ENCODE data around the gene MBD2.
"Not testable (repeated sequence)": the region's sequence is repeated elsewhere in the genome, so short reads cannot be mapped to it uniquely, and the experiment has no call there.

MBD2 gene

DNA sequence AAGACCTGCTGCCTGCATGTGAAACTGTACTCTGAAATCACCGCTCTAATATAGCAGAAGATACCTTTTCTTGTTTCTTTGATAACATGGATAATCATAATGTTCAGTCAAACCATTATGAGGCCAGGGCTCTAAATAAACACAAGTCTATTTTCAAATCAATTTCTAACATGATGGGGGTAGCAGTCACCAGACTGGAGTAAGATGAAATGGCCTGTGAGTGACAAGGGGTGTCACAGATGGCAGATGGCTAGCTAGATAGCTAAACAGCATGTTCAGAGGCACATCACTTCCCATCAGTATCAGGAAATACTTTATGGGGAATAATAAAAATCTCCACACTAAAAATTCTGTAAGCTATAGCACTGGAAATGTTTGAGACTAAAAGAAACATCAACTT is 14.0 kb downstream of the MBD2 start:
- no peak overlapping the region for H3K9ac ChIP-seq (ENCODE audit: low read depth, low read length)
- H3K36me3 ChIP-seq (ENCODE audit: insufficient read depth, low read length) = no peaks in the 10 kb centered on the region
- H3K9me3 ChIP-seq (replicated peaks; ENCODE audit: low read length) = no peaks in the 10 kb centered on the region
- peak overlapping the region; percentile 57 for H3K4me2 ChIP-seq (ENCODE audit: low read length)
- no peaks in the 10 kb centered on the region for H3K27me3 ChIP-seq (ENCODE audit: control insufficient read depth, insufficient read depth, low read length)
- H3K4me1 ChIP-seq (ENCODE audit: control insufficient read depth, insufficient read depth, low read length) = peaks cover 24% of the 10 kb centered on the region
- no peak overlapping the region for H3K4me3 ChIP-seq (ENCODE audit: low read length)

DNA sequence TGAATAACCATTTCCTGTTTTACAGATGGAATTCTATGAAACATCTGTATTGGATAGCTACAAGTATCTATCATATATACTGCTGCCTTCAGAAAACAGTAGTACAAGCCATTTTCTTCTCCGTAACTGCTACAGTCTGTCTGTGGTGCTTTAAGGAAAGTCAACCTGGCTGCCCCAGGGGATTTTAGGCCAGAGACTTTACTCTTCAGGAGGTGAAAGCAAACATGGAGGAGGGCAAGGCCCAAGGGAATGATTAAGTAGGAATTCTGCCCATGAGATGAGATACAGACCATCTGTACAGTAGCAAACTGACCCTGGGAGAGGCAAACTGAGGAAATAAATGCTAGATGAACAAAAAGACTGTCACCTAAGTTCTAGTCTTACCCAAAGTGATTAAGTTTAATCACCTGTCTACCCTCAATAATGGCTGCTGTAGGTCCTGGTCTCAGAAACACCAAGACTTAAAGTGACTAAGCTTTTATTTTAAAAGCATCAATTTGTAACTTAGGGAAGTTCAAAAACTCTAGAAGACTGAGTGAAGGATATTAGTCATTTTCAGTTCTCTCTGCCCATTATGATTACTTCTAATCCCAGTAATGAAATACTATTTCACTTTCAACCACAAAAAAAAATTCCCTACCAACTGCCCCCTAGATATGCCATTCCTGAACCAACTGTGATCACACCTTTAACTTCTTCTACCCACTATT is 14.8 kb downstream of the MBD2 start:
- Histone ChIP-seq H3K4me2 (ENCODE audit: low read length) (peak overlapping the region; percentile 57), H3K9me3 (replicated peaks; ENCODE audit: low read length) (no peaks in the 10 kb centered on the region), H3K4me1 (ENCODE audit: control insufficient read depth, insufficient read depth, low read length) (peaks cover 24% of the 10 kb centered on the region), H3K9ac (ENCODE audit: low read depth, low read length) (no peak overlapping the region), H3K36me3 (ENCODE audit: insufficient read depth, low read length) (peaks cover 3% of the 10 kb centered on the region), H3K27me3 (ENCODE audit: control insufficient read depth, insufficient read depth, low read length) (no peaks in the 10 kb centered on the region), H3K4me3 (ENCODE audit: low read length) (no peak overlapping the region)

DNA sequence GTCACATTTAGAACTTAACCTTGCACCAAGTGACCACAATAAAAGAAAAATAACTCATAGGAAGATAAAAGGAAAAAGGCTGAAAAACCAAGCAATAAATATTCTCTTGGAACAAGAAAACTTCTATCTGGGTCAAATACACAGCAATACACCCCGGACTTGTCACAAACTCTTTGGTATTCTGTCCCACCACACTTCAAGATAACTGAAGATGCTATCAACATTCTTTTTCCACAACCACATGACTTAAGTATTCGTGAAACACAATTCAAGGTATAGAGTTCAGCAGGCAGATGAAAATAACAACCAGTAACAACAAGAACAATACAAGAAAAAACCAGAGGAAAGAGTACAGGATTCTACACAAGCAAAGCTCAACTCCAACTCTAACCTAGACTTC is 18.0 kb downstream of the MBD2 start:
- H3K27me3 ChIP-seq (ENCODE audit: control insufficient read depth, insufficient read depth, low read length) = no peaks in the 10 kb centered on the region
- no peak overlapping the region for H3K4me2 ChIP-seq (ENCODE audit: low read length)
- H3K4me3 ChIP-seq (ENCODE audit: low read length) = no peak overlapping the region

DNA sequence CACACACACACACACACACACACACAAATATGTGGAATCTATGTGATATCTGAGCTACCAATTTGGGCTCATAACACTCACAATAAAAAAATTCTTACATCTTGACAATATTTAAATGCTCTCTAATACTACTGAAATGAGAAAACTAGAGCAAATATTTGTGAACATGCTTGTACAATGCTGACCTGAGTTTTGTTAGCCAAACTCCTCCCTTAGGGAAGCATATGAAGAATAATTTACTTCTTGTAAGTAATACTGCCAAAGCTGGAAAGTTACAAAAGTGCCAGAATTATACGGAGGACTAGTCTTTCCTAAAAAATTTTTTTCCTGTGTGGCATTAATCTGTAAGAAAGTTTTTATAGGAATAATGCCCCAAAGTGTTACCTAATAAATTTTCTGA is 18.5 kb downstream of the MBD2 start:
- H3K27me3 ChIP-seq (ENCODE audit: control insufficient read depth, insufficient read depth, low read length) = no peaks in the 10 kb centered on the region
- H3K9ac ChIP-seq (ENCODE audit: low read depth, low read length) = no peak overlapping the region
- H3K36me3 ChIP-seq (ENCODE audit: insufficient read depth, low read length) = peaks cover 22% of the 10 kb centered on the region
- no peaks in the 10 kb centered on the region for H3K9me3 ChIP-seq (replicated peaks; ENCODE audit: low read length)
- H3K4me2 ChIP-seq (ENCODE audit: low read length) = no peak overlapping the region
- no peak overlapping the region for H3K4me3 ChIP-seq (ENCODE audit: low read length)
- H3K4me1 ChIP-seq (ENCODE audit: control insufficient read depth, insufficient read depth, low read length) = peaks cover 24% of the 10 kb centered on the region

More for the DNA sequence above, 18.0 kb downstream of the MBD2 start:
- peaks cover 18% of the 10 kb centered on the region for H3K36me3 ChIP-seq (ENCODE audit: insufficient read depth, low read length)
- peaks cover 24% of the 10 kb centered on the region for H3K4me1 ChIP-seq (ENCODE audit: control insufficient read depth, insufficient read depth, low read length)
- H3K9ac ChIP-seq (ENCODE audit: low read depth, low read length) = no peak overlapping the region
- H3K9me3 ChIP-seq (replicated peaks; ENCODE audit: low read length) = no peaks in the 10 kb centered on the region

DNA sequence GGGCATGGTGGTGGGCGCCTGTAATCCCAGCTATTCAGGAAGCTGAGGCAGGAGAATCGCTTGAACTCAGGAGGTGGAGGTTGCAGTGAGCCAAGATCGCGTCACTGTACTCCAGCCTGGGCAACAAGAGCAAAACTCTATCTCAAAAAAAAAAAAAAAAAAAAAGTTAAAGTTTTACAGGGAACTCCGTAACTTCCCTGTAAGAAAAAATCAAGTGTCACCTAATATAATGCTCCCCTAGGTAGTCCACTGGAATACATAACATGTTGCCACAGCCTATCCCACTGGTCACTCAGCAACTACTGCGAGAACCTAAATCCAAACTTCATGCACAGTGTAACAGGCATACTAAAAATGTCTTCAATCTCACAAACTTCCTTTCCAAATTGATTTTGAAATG is 19.0 kb downstream of the MBD2 start:
- H3K4me2 ChIP-seq (ENCODE audit: low read length); H3K9ac ChIP-seq (ENCODE audit: low read depth, low read length); H3K4me3 ChIP-seq (ENCODE audit: low read length); H3K9me3 ChIP-seq (replicated peaks; ENCODE audit: low read length); H3K27me3 ChIP-seq (ENCODE audit: control insufficient read depth, insufficient read depth, low read length): not testable (repeated sequence)
- peaks cover 24% of the 10 kb centered on the region for H3K36me3 ChIP-seq (ENCODE audit: insufficient read depth, low read length)
- peaks cover 23% of the 10 kb centered on the region for H3K4me1 ChIP-seq (ENCODE audit: control insufficient read depth, insufficient read depth, low read length)

GRCh38 chr18:54204883-54205282 is 19.6 kb downstream of the MBD2 start:
- H3K9me3 ChIP-seq (replicated peaks; ENCODE audit: low read length) = no peaks in the 10 kb centered on the region
- H3K4me2 ChIP-seq (ENCODE audit: low read length) = no peak overlapping the region

GRCh38 chr18:54203914-54204313 is 20.6 kb downstream of the MBD2 start:
- Histone ChIP-seq H3K27me3 (ENCODE audit: control insufficient read depth, insufficient read depth, low read length) (no peaks in the 10 kb centered on the region), H3K9me3 (replicated peaks; ENCODE audit: low read length) (no peaks in the 10 kb centered on the region), H3K36me3 (ENCODE audit: insufficient read depth, low read length) (peaks cover 27% of the 10 kb centered on the region), H3K4me3 (ENCODE audit: low read length) (no peak overlapping the region), H3K4me2 (ENCODE audit: low read length) (no peak overlapping the region), H3K4me1 (ENCODE audit: control insufficient read depth, insufficient read depth, low read length) (peaks cover 10% of the 10 kb centered on the region), H3K9ac (ENCODE audit: low read depth, low read length) (no peak overlapping the region)

More at GRCh38 chr18:54204883-54205282, 19.6 kb downstream of the MBD2 start:
- peaks cover 17% of the 10 kb centered on the region for H3K4me1 ChIP-seq (ENCODE audit: control insufficient read depth, insufficient read depth, low read length)
- peaks cover 27% of the 10 kb centered on the region for H3K36me3 ChIP-seq (ENCODE audit: insufficient read depth, low read length)
- no peak overlapping the region for H3K4me3 ChIP-seq (ENCODE audit: low read length)
- no peak overlapping the region for H3K9ac ChIP-seq (ENCODE audit: low read depth, low read length)
- no peaks in the 10 kb centered on the region for H3K27me3 ChIP-seq (ENCODE audit: control insufficient read depth, insufficient read depth, low read length)

- Histone ChIP-seq H3K9ac (ENCODE audit: low read depth, low read length) (no peak overlapping the region), H3K4me2 (ENCODE audit: low read length) (no peak overlapping the region), H3K4me3 (ENCODE audit: low read length) (no peak overlapping the region), H3K36me3 (ENCODE audit: insufficient read depth, low read length) (peaks cover 30% of the 10 kb centered on the region), H3K9me3 (replicated peaks; ENCODE audit: low read length) (no peaks in the 10 kb centered on the region), H3K4me1 (ENCODE audit: control insufficient read depth, insufficient read depth, low read length) (peaks cover 10% of the 10 kb centered on the region), H3K27me3 (ENCODE audit: control insufficient read depth, insufficient read depth, low read length) (no peaks in the 10 kb centered on the region)
Measured at GRCh38 chr18:54202851-54203250, 21.6 kb downstream of the MBD2 start.

DNA sequence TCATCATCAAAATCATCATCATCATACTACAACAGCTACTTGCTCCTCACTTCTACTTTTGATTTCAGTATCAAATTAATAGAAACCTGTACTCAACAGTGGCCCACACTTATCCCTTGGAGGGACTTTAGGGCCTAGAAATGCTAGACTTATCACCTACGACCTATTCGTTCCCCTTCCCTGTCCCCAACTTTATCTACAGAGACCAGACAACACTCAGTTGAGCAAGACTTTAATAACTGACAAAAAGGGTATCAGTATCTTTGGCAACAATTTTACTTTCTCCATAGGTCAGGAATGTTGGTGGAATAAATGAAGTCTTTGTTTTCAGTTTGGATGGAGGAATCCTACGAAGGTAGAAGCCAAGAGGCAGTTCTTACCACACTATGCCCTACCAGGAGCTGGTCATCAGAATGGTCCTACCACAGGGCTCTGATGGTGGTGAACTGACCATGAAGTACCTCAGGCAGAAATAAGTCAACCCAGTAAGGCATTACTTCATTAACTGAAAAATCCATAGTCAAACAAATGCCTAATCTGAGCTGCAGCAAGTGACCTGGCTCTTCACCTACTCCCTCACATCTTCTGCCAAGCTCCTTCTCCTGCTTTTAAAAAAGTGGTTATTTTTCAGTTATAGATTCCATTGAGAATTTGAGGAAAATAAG is 26.6 kb downstream of the MBD2 start:
- peaks cover 20% of the 10 kb centered on the region for H3K36me3 ChIP-seq (ENCODE audit: insufficient read depth, low read length)
- H3K9me3 ChIP-seq (replicated peaks; ENCODE audit: low read length) = no peaks in the 10 kb centered on the region
- no peak overlapping the region for H3K4me3 ChIP-seq (ENCODE audit: low read length)
- H3K9ac ChIP-seq (ENCODE audit: low read depth, low read length) = no peak overlapping the region
- no peaks in the 10 kb centered on the region for H3K27me3 ChIP-seq (ENCODE audit: control insufficient read depth, insufficient read depth, low read length)
- H3K4me1 ChIP-seq (ENCODE audit: control insufficient read depth, insufficient read depth, low read length) = no peaks in the 10 kb centered on the region
- no peak overlapping the region for H3K4me2 ChIP-seq (ENCODE audit: low read length)

DNA sequence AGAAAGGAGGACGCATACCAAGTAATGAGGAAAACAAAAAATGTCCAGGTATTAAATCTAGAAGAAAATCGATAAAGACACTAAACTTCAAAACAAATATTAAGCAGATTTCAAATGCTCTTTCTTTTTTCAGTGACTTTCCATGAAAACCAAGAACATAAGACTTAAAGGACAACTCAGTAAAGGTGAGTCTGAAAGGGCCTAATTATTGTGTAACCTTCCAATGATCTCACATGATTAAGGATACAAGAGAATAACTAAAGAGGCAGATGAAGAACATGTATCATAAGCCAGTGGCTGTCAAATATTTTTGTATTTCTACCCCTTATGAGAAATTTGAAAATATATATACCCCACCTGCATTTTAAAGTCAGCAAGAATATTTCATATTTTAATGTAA is 30.7 kb downstream of the MBD2 start:
- Histone ChIP-seq H3K27me3 (ENCODE audit: control insufficient read depth, insufficient read depth, low read length) (no peaks in the 10 kb centered on the region), H3K4me2 (ENCODE audit: low read length) (no peak overlapping the region), H3K4me3 (ENCODE audit: low read length) (no peak overlapping the region), H3K9me3 (replicated peaks; ENCODE audit: low read length) (no peaks in the 10 kb centered on the region), H3K4me1 (ENCODE audit: control insufficient read depth, insufficient read depth, low read length) (no peaks in the 10 kb centered on the region), H3K36me3 (ENCODE audit: insufficient read depth, low read length) (peaks cover 12% of the 10 kb centered on the region), H3K9ac (ENCODE audit: low read depth, low read length) (no peak overlapping the region)

DNA sequence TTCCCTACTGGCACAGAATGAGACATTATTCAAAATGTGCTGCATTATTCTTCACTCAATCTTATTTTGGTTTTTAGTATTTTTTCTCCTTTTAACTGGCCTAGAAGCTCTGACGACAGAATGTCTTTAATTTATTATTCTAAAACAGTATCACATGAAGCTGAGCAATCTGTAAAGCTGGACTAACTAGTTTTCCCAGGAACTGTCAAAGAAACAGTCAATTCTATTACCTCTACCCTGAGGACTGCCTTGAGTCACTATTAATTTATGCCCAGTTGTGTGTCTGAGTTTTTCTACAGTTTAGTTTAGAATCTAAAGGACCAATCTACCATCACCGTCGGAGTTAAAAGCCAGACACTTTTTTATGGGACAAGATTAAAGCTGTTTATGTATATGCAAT is 31.6 kb downstream of the MBD2 start:
- no peaks in the 10 kb centered on the region for H3K27me3 ChIP-seq (ENCODE audit: control insufficient read depth, insufficient read depth, low read length)
- no peak overlapping the region for H3K9ac ChIP-seq (ENCODE audit: low read depth, low read length)
- no peak overlapping the region for H3K4me3 ChIP-seq (ENCODE audit: low read length)
- H3K4me2 ChIP-seq (ENCODE audit: low read length) = no peak overlapping the region
- peaks cover 13% of the 10 kb centered on the region for H3K36me3 ChIP-seq (ENCODE audit: insufficient read depth, low read length)
- H3K4me1 ChIP-seq (ENCODE audit: control insufficient read depth, insufficient read depth, low read length) = no peaks in the 10 kb centered on the region
- H3K9me3 ChIP-seq (replicated peaks; ENCODE audit: low read length) = no peaks in the 10 kb centered on the region

- no peaks in the 10 kb centered on the region for H3K9me3 ChIP-seq (replicated peaks; ENCODE audit: low read length)
- H3K27me3 ChIP-seq (ENCODE audit: control insufficient read depth, insufficient read depth, low read length) = no peaks in the 10 kb centered on the region
- no peak overlapping the region for H3K4me3 ChIP-seq (ENCODE audit: low read length)
- H3K4me1 ChIP-seq (ENCODE audit: control insufficient read depth, insufficient read depth, low read length) = no peaks in the 10 kb centered on the region
- H3K36me3 ChIP-seq (ENCODE audit: insufficient read depth, low read length) = peaks cover 15% of the 10 kb centered on the region
- H3K9ac ChIP-seq (ENCODE audit: low read depth, low read length) = no peak overlapping the region
- no peak overlapping the region for H3K4me2 ChIP-seq (ENCODE audit: low read length)
Measured at GRCh38 chr18:54192415-54192814, 32.1 kb downstream of the MBD2 start.

Data from skeletal muscle satellite cell (primary cell).